Omental fat pad (tissue), 4 donors: ENCODE measurements around the gene PTGDR2. TPM values are rescaled to one million over a fixed set of nuclear protein-coding genes. Genes with fewer than 3 reads are reported as not detected.

Source experiments
- ATAC-seq: fragments of 150-250 bp; one replicate; pipeline ENCODE4 v1.9.1; 2016; ENCODE audit warnings: mild to moderate bottlenecking, moderate library complexity; ENCODE audit not compliant: low FRiP score
- DNase-seq: peaks from one replicate; pipeline ENCODE4 v3.0.0-alpha.2; 2019; ENCODE audit warnings: low spot score
- CTCF ChIP-seq, 3 donors: fragments of 450-650 bp; IDR thresholded peaks; one replicate each; pipeline ENCODE4 v1.5.1; 2016 to 2017; ENCODE audit warnings: antibody characterized with exemption in 3 of 3, mild to moderate bottlenecking in 3 of 3, moderate library complexity in 2 of 3
- total RNA-seq, 4 donors: library from RNA; depleted of rRNA; stranded (reverse); fragments of >200 nt; gene quantifications; one replicate each; pipeline ENCODE4 v1.1.0, GENCODE V29; 2016

PTGDR2 gene
- total RNA-seq, 4 donors from 2014 or later = 0.28 to 1.1 TPM; not detected in 2

- no peak for TF ChIP-seq CTCF (IDR thresholded peaks at IDR 0.05)
- no peak for ATAC-seq
- DNase-seq = no peak
Measured at GRCh38 chr11:60869451-60869825, 13.7 kb upstream of the PTGDR2 start.

GRCh38 chr11:60868682-60869450, 13.1 kb upstream of the PTGDR2 start:
- ATAC-seq (no peak), DNase-seq (no peak)
- no peak for TF ChIP-seq CTCF (IDR thresholded peaks at IDR 0.05)

GRCh38 chr11:60867871-60868681, 12.3 kb upstream of the PTGDR2 start:
- DNase-seq (no peak), ATAC-seq (no peak)
- TF ChIP-seq CTCF (IDR thresholded peaks at IDR 0.05) = no peak

GRCh38 chr11:60866911-60867870, 11.4 kb upstream of the PTGDR2 start, which contains the start of gene ZP1:
ZP1 (plus strand) TSS chr11:60867542; CDS start chr11:60867562, 20 bp downstream.
- DNase-seq (no peak), ATAC-seq (no peak)

GRCh38 chr11:60864856-60865513, 9.2 kb upstream of the PTGDR2 start:
- no peak for ATAC-seq
- no peak for TF ChIP-seq CTCF (IDR thresholded peaks at IDR 0.05)
- DNase-seq = no peak

More at GRCh38 chr11:60866911-60867870, 11.4 kb upstream of the PTGDR2 start, which contains the start of gene ZP1:
- TF ChIP-seq CTCF (IDR thresholded peaks at IDR 0.05) = no peak
